Stimulated activated naive CD8-positive, alpha-beta T cell treated with anti-CD3 and anti-CD28 coated beads, Interleukin-15, Interleukin-2, amounts not matched to agents 100 U/mL and 50 U/mL, for 24 hours (primary cell): ENCODE results near the gene HOXC6.
A peak's percentile ranks its signal among the peaks of the same experiment; 100 is the strongest.

Experiments used
- ATAC-seq: fragments of 150-1000 bp; cut with Tn5 transposase; one replicate; pipeline ENCODE4 v1.10.0; 2021
- DNase-seq: peaks from one replicate; pipeline ENCODE4 v3.0.0; 2021

Gene HOXC6

GRCh38 chr12:54042970-54043853 lies 15.0 kb downstream of the HOXC6 start:
- no peak for ATAC-seq
- no peak for DNase-seq

GRCh38 chr12:54044425-54045103 lies 16.3 kb downstream of the HOXC6 start:
- ATAC-seq (no peak), DNase-seq (no peak)

GRCh38 chr12:54045401-54045800 lies 17.2 kb downstream of the HOXC6 start:
- ATAC-seq = no peak
- no peak for DNase-seq

GRCh38 chr12:54045868-54046521 lies 17.8 kb downstream of the HOXC6 start:
- no peak for ATAC-seq
- no peak for DNase-seq

- DNase-seq (no peak), ATAC-seq (no peak)
Observed at GRCh38 chr12:54046809-54047159, 18.5 kb downstream of the HOXC6 start.

- DNase-seq = no peak
- ATAC-seq = no peak
Observed at GRCh38 chr12:54047160-54047963, 19.1 kb downstream of the HOXC6 start.

GRCh38 chr12:54047964-54048303 lies 19.7 kb downstream of the HOXC6 start:
- ATAC-seq (no peak), DNase-seq (no peak)

GRCh38 chr12:54048406-54049093 lies 20.3 kb downstream of the HOXC6 start:
- DNase-seq (no peak), ATAC-seq (no peak)

GRCh38 chr12:54049108-54049507 lies 20.9 kb downstream of the HOXC6 start:
- no peak for DNase-seq
- no peak for ATAC-seq

- ATAC-seq = no peak
Observed at GRCh38 chr12:54050482-54050810, 22.2 kb downstream of the HOXC6 start.

GRCh38 chr12:54051026-54051842 lies 23.0 kb downstream of the HOXC6 start:
- DNase-seq (no peak), ATAC-seq (no peak)

More at GRCh38 chr12:54050482-54050810, 22.2 kb downstream of the HOXC6 start:
- no peak for DNase-seq

GRCh38 chr12:54051874-54052437 lies 23.7 kb downstream of the HOXC6 start:
- DNase-seq (no peak), ATAC-seq (no peak)

GRCh38 chr12:54052438-54053002 lies 24.3 kb downstream of the HOXC6 start:
- DNase-seq (no peak), ATAC-seq (no peak)

- peak; percentile 22 for DNase-seq
- ATAC-seq = peak; percentile 40
Observed at GRCh38 chr12:54053003-54053750, 24.9 kb downstream of the HOXC6 start.

- peak; percentile 56 for ATAC-seq
- DNase-seq = no peak
Observed at GRCh38 chr12:54053751-54054741, 25.8 kb downstream of the HOXC6 start, which contains the start of gene HOXC4. Gene HOXC4 (plus strand): TSS chr12:54053835. CDS start chr12:54053923, 88 bp downstream.

- DNase-seq = no peak
- ATAC-seq = no peak
Observed at GRCh38 chr12:54054742-54055194, 26.5 kb downstream of the HOXC6 start.

GRCh38 chr12:54055552-54055951 lies 27.3 kb downstream of the HOXC6 start:
- ATAC-seq (no peak), DNase-seq (no peak)

GRCh38 chr12:54056110-54056509 lies 27.9 kb downstream of the HOXC6 start:
- no peak for ATAC-seq
- DNase-seq = no peak
